H9 (cell line): ENCODE data around the gene PHEX. TPM values are rescaled to one million over a fixed set of nuclear protein-coding genes. Genes with fewer than 3 reads are reported as not detected.
A peak's percentile ranks its signal among the peaks of the same experiment; 100 is the strongest.

Source experiments
- DNase-seq: peaks from one replicate; pipeline ENCODE4 v3.0.0-alpha.2; 2017
- H2AFZ ChIP-seq: one replicate; pipeline ENCODE4 v1.6.1; 2013; ENCODE audit warnings: mild to moderate bottlenecking, low read length, control low read depth, moderate library complexity
- H2AK5ac ChIP-seq: 2 replicates; pipeline ENCODE4 v1.6.1; 2013; ENCODE audit warnings: low read length, control low read depth, mixed read lengths; ENCODE audit not compliant: insufficient read length
- H2BK120ac ChIP-seq: one replicate; pipeline ENCODE4 v1.6.1; 2013; ENCODE audit warnings: low read depth, mild to moderate bottlenecking, low read length, control low read depth, inconsistent platforms; ENCODE audit not compliant: poor library complexity, severe bottlenecking
- H2BK12ac ChIP-seq: 2 replicates; pipeline ENCODE4 v1.6.1; 2013; ENCODE audit warnings: low read length, control low read depth, mixed read lengths, low read depth; ENCODE audit not compliant: insufficient read length
- H2BK15ac ChIP-seq: 2 replicates; pipeline ENCODE4 v1.6.1; 2013; ENCODE audit warnings: low read depth, low read length, control low read depth
- H2BK20ac ChIP-seq: one replicate; pipeline ENCODE4 v1.6.1; 2013; ENCODE audit warnings: low read depth, mild to moderate bottlenecking, low read length, control low read depth, inconsistent platforms; ENCODE audit not compliant: poor library complexity, severe bottlenecking
- H2BK5ac ChIP-seq: 2 replicates; pipeline ENCODE4 v1.6.1; 2013; ENCODE audit warnings: low read length, control low read depth, mixed read lengths; ENCODE audit not compliant: insufficient read length
- H3K14ac ChIP-seq: 2 replicates; pipeline ENCODE4 v1.6.1; 2013; ENCODE audit warnings: low read length, control low read depth; ENCODE audit not compliant: insufficient read depth
- H3K18ac ChIP-seq: 2 replicates; pipeline ENCODE4 v1.6.1; 2013; ENCODE audit warnings: low read depth, mild to moderate bottlenecking, mixed read lengths, low read length, control low read depth; ENCODE audit not compliant: insufficient read length
- H3K23ac ChIP-seq: 2 replicates; pipeline ENCODE4 v1.6.1; 2013; ENCODE audit warnings: low read length, control low read depth, mixed read lengths, low read depth; ENCODE audit not compliant: insufficient read length
- H3K23me2 ChIP-seq: 2 replicates; pipeline ENCODE4 v1.6.1; 2013; ENCODE audit warnings: low read depth, mild to moderate bottlenecking, mixed read lengths, low read length, control low read depth; ENCODE audit not compliant: insufficient read length, poor library complexity, severe bottlenecking
- H3K27ac ChIP-seq: 2 replicates; pipeline ENCODE4 v1.5.1; 2013; ENCODE audit warnings: low read length, control low read depth, mixed read lengths, low read depth; ENCODE audit not compliant: insufficient read length
- H3K27me3 ChIP-seq: 2 replicates; pipeline ENCODE4 v1.6.1; 2013; ENCODE audit warnings: low read length, control low read depth, inconsistent platforms; ENCODE audit not compliant: insufficient read depth
- H3K4ac ChIP-seq: 2 replicates; pipeline ENCODE4 v1.6.1; 2013; ENCODE audit warnings: low read depth, mild to moderate bottlenecking, control low read depth, inconsistent platforms, low read length, moderate library complexity
- H3K4me1 ChIP-seq: 2 replicates; pipeline ENCODE4 v1.6.1; 2013; ENCODE audit warnings: low read length, control low read depth, inconsistent platforms; ENCODE audit not compliant: insufficient read depth
- H3K4me2 ChIP-seq: 2 replicates; pipeline ENCODE4 v1.6.1; 2013; ENCODE audit warnings: low read length, control low read depth, mixed read lengths; ENCODE audit not compliant: insufficient read length, insufficient read depth
- H3K56ac ChIP-seq: 2 replicates; pipeline ENCODE4 v1.6.1; 2013; ENCODE audit warnings: low read depth, mild to moderate bottlenecking, mixed read lengths, low read length, control low read depth; ENCODE audit not compliant: insufficient read length
- H3K79me1 ChIP-seq: 2 replicates; pipeline ENCODE4 v1.6.1; 2013; ENCODE audit warnings: low read depth, mild to moderate bottlenecking, moderate library complexity, low read length, control low read depth, inconsistent platforms; ENCODE audit not compliant: insufficient read depth, poor library complexity, severe bottlenecking
- H3K79me2 ChIP-seq: 2 replicates; pipeline ENCODE4 v1.6.1; 2013; ENCODE audit warnings: low read length, control low read depth, inconsistent platforms; ENCODE audit not compliant: insufficient read depth
- H3K9ac ChIP-seq: 2 replicates; pipeline ENCODE4 v1.6.1; 2013; ENCODE audit warnings: low read length, control low read depth, mixed read lengths; ENCODE audit not compliant: insufficient read length; ENCODE audit errors: extremely low read depth
- H3K9me3 ChIP-seq: one replicate; pipeline ENCODE4 v1.6.1; 2013; ENCODE audit warnings: low read depth, low read length, inconsistent platforms; ENCODE audit not compliant: control insufficient read depth
- H3T11ph ChIP-seq: one replicate; pipeline ENCODE4 v1.6.1; 2013; ENCODE audit warnings: mild to moderate bottlenecking, low read length, control low read depth, inconsistent platforms
- H4K20me1 ChIP-seq: one replicate; pipeline ENCODE4 v1.6.1; 2013; ENCODE audit not compliant: control insufficient read depth, insufficient read length, insufficient read depth
- H4K5ac ChIP-seq: 2 replicates; pipeline ENCODE4 v1.6.1; 2013; ENCODE audit warnings: low read depth, mild to moderate bottlenecking, mixed read lengths, low read length, control low read depth; ENCODE audit not compliant: insufficient read length
- H4K8ac ChIP-seq: replicated peaks from 2 replicates; pipeline ENCODE4 v1.6.1; 2013; ENCODE audit warnings: low read length, control low read depth, mixed read lengths, low read depth; ENCODE audit not compliant: insufficient read length
- H4K91ac ChIP-seq: 2 replicates; pipeline ENCODE4 v1.6.1; 2013; ENCODE audit warnings: low read depth, mild to moderate bottlenecking, moderate library complexity, mixed read lengths, low read length, control low read depth; ENCODE audit not compliant: insufficient read length
- H3K27ac Mint-ChIP-seq, 3 experiments: 2 replicates in 2 of 3; 3 replicates in 1 of 3; pipeline ENCODE4 v1.8.0; 2020 to 2021; ENCODE audit warnings: mixed read lengths in 3 of 3, mild to moderate bottlenecking in 1 of 3, moderate library complexity in 1 of 3
- H3K27me3 Mint-ChIP-seq: 2 replicates; pipeline ENCODE4 v1.8.0; 2021; ENCODE audit warnings: low read depth, mild to moderate bottlenecking, moderate library complexity, mixed read lengths
- H3K36me3 Mint-ChIP-seq, 3 experiments: 2 replicates in 2 of 3; 3 replicates in 1 of 3; pipeline ENCODE4 v1.8.0; 2020 to 2021; ENCODE audit warnings: low read depth in 3 of 3, mixed read lengths in 3 of 3; ENCODE audit not compliant: insufficient read depth in 1 of 3
- H3K4me1 Mint-ChIP-seq, 2 experiments: 2 replicates each; pipeline ENCODE4 v1.8.0; 2020; ENCODE audit warnings: mixed read lengths in 2 of 2
- H3K4me3 Mint-ChIP-seq, 2 experiments: 2 replicates in 1 of 2; 3 replicates in 1 of 2; pipeline ENCODE4 v1.8.0; 2020 to 2021; ENCODE audit warnings: mild to moderate bottlenecking in 2 of 2, mixed read lengths in 2 of 2, moderate library complexity in 1 of 2
- H3K9me3 Mint-ChIP-seq, 2 experiments: 2 replicates in 1 of 2; 3 replicates in 1 of 2; pipeline ENCODE4 v1.8.0; 2020; ENCODE audit warnings: mild to moderate bottlenecking in 2 of 2, mixed read lengths in 2 of 2, moderate library complexity in 1 of 2
- WGBS: extraction: QIAGEN DNeasy Blood & Tissue Kit; methylation state at CpG from one replicate; pipeline ENCODE4 v1.1.7; 2013; ENCODE audit warnings: missing lambda C conversion rate, low lambda C conversion rate, mixed read lengths; ENCODE audit not compliant: insufficient read length; ENCODE audit errors: extremely low coverage; 5-methylcytosine and 5-hydroxymethylcytosine counted together
- total RNA-seq: library from RNA; stranded (reverse); gene quantifications from 2 replicates; pipeline ENCODE4 v1.2.1, GENCODE V29; 2021
- TF ChIP-seq, protein P1 (sequence below): fragments of 200-600 bp; sonication (generic); conservative IDR thresholded peaks from 3 replicates; pipeline ENCODE4 v1.8.0; 2021; ENCODE audit warnings: antibody characterized with exemption, mild to moderate bottlenecking

The PHEX gene
- total RNA-seq, 1 experiment from 2014 or later: 0.11 TPM

GRCh38 chrX:22043872-22044271 lies 11.7 kb downstream of the PHEX start:
- Mint-ChIP-seq H3K9me3 (peaks cover 5 to 27% of the 10 kb centered on the region in 2 experiments; a peak in 4 of 5 replicates), H3K27me3 (no peaks in the 10 kb centered on the region), H3K4me3 (peak overlapping the region in 1 of 2 experiments; percentile 1; a peak in 3 of 5 replicates), H3K4me1 (peaks cover 12 to 16% of the 10 kb centered on the region in 2 experiments), H3K27ac (peak overlapping the region in 2 of 3 experiments; percentile 30 to 40; a peak in 4 of 7 replicates), H3K36me3 (no peaks in the 10 kb centered on the region)
- Histone ChIP-seq H3T11ph (no peak overlapping the region), H3K79me1 (no peaks in the 10 kb centered on the region), H4K8ac (no peak overlapping the region), H2BK20ac (no peak overlapping the region), H3K4me1 (no peaks in the 10 kb centered on the region), H3K23ac (no peak overlapping the region), H2BK120ac (no peak overlapping the region), H3K9me3 (no peaks in the 10 kb centered on the region), H3K4ac (no peak overlapping the region), H2BK15ac (no peak overlapping the region), H2AK5ac (no peak overlapping the region), H3K4me2 (peak overlapping the region; percentile 34), H3K23me2 (no peaks in the 10 kb centered on the region), H4K5ac (no peak overlapping the region), H3K79me2 (no peaks in the 10 kb centered on the region), H2AFZ (no peak overlapping the region), H3K9ac (no peak overlapping the region), H3K27ac (no peak overlapping the region), H3K14ac (no peak overlapping the region), H4K91ac (no peak overlapping the region), H3K56ac (no peak overlapping the region), H4K20me1 (no peaks in the 10 kb centered on the region), H3K27me3 (no peaks in the 10 kb centered on the region), H2BK12ac (no peak overlapping the region), H3K18ac (no peak overlapping the region), H2BK5ac (no peak overlapping the region)
- DNase-seq: no peak
- WGBS: no CpG with 5 or more reads among the region's 4 CpGs
- TF ChIP-seq, protein P1, sequence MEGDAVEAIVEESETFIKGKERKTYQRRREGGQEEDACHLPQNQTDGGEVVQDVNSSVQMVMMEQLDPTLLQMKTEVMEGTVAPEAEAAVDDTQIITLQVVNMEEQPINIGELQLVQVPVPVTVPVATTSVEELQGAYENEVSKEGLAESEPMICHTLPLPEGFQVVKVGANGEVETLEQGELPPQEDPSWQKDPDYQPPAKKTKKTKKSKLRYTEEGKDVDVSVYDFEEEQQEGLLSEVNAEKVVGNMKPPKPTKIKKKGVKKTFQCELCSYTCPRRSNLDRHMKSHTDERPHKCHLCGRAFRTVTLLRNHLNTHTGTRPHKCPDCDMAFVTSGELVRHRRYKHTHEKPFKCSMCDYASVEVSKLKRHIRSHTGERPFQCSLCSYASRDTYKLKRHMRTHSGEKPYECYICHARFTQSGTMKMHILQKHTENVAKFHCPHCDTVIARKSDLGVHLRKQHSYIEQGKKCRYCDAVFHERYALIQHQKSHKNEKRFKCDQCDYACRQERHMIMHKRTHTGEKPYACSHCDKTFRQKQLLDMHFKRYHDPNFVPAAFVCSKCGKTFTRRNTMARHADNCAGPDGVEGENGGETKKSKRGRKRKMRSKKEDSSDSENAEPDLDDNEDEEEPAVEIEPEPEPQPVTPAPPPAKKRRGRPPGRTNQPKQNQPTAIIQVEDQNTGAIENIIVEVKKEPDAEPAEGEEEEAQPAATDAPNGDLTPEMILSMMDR: no peak
